ENCODE data around the gene LYRM2. TPM values are rescaled to one million over a fixed set of nuclear protein-coding genes. Genes with fewer than 3 reads are reported as not detected.

Gene LYRM2
- total RNA-seq, 1 experiment from 2014 or later = 26.3 TPM

GRCh38 chr6:89555806-89556205 is 82.7 kb downstream of the LYRM2 start (continued):
- TF ChIP-seq CEBPB (IDR thresholded peaks at IDR 0.05; ENCODE audit: low read depth) (no peak), ATF3 (IDR thresholded peaks at IDR 0.05) (no peak), POLR2A (IDR thresholded peaks at IDR 0.05; ENCODE audit: borderline replicate concordance, extremely low read depth, insufficient read depth, insufficient read length) (no peak), YY1 (IDR thresholded peaks at IDR 0.05; ENCODE audit: extremely low read depth, insufficient replicate concordance, low read depth, low read length) (no peak), TCF7L2 (IDR thresholded peaks at IDR 0.05; ENCODE audit: borderline replicate concordance, extremely low read depth, insufficient read depth, insufficient read length) (no peak), MAX (IDR thresholded peaks at IDR 0.05) (no peak)

- H2AFZ ChIP-seq (ENCODE audit: low read depth, low read length, poor library complexity, severe bottlenecking) = no peak overlapping the region
- H3K36me3 ChIP-seq (ENCODE audit: control insufficient read depth in 1 of 2, insufficient read depth in 2 of 2, low read length in 2 of 2) = no peaks in the 10 kb centered on the region
- no peaks in the 10 kb centered on the region for H3K9me2 ChIP-seq (ENCODE audit: insufficient read depth)
- no peak overlapping the region for H3K27ac ChIP-seq (ENCODE audit: low read depth, low read length)
- no peaks in the 10 kb centered on the region for H3K79me2 ChIP-seq (ENCODE audit: insufficient read depth, low read length)
- BruUV-seq (replicated peaks) = no TSS peak
- intact Hi-C loops (cut with micrococcal nuclease) = no loop called here
- no peaks in the 10 kb centered on the region for H4K20me1 ChIP-seq (ENCODE audit: insufficient read depth)
- no peak overlapping the region for H3K4me3 ChIP-seq (replicated peaks in 1 of 2; ENCODE audit: low read depth in 1 of 2, low read length in 2 of 2)
- no peak overlapping the region for H3K9ac ChIP-seq (ENCODE audit: low read length)
- peaks cover 0 to 12% of the 10 kb centered on the region in 2 experiments; a peak in 1 of 4 replicates for H3K9me3 ChIP-seq (ENCODE audit: control insufficient read depth in 1 of 2, insufficient read depth in 1 of 2, low read depth in 1 of 2, low read length in 2 of 2)
- RAD21 ChIA-PET (ENCODE audit: low non-redundant PET in 1 of 2, low total read pairs in 2 of 2, uncharacterized antibody in 2 of 2, unreplicated experiment in 2 of 2) = no interaction called here
- no peak for ATAC-seq
- no peaks in the 10 kb centered on the region for H3K4me1 ChIP-seq (ENCODE audit: control insufficient read depth in 1 of 2, insufficient read depth in 2 of 2, low read length in 2 of 2)
- POLR2A ChIA-PET = no interaction called here
- no peak for DNase-seq (ENCODE audit: low read depth, low spot score)
- TF ChIP-seq SRF (IDR thresholded peaks at IDR 0.05; ENCODE audit: low read depth) (no peak), REST (IDR thresholded peaks at IDR 0.05; ENCODE audit: low read depth) (no peak)
- CTCF ChIA-PET = no interaction called here
- H3K27me3 ChIP-seq (ENCODE audit: insufficient read depth, low read length) = no peaks in the 10 kb centered on the region
- no peak overlapping the region for H3K4me2 ChIP-seq (ENCODE audit: low read length)
Observed at GRCh38 chr6:89555031-89555430, 83.5 kb downstream of the LYRM2 start.

Data from HCT116 (cell line).